ENCODE measurements around the gene MTOR.

DNA sequence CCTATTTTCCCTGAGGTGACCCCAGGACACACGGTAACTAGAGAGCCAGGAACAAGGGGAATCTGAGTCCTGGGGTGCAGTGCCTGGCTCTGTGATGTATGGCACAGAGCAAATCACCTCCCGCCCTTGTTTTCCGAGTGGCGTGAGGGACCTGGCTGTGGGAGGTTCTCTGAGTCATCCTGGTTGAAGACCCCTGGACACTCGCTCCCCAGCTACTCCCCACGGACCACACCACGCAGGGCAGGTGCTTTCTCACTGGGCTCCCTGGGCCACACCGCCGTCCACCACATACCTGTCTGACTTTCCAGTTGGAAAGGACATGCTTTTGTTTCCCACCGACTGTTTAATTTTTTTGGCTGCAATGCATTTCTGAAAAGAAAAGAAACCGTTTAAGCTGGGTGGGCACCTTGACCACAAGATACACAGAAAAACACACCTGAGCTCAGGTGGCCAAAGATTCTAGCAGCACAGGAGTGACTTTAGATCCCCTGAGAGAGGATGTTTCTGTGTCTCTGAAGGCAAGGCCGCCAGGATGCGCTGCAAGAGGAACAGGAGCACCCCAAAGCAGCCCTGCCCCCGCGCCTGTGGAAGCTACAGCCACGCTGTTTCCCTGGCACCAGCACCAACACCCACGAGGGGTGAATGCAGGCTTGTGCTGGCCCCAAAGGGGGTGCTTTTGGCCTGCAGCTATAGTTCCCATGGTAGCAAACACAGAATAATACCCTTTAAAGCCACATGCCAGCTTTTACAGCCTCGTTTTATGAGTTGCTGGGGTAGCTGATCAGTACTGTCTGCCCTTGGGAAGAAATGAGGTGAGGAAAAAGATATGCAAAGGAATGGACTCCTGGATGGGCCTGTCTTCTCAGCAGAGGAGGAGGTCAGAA, 194.4 kb downstream of the MTOR start:
- TF ChIP-seq EZH2 (IDR thresholded peaks at IDR 0.05): no peak
- no peak for TF ChIP-seq POLR2AphosphoS5 (IDR thresholded peaks at IDR 0.05; ENCODE audit: borderline replicate concordance, low read depth, low read length)
- TF ChIP-seq FOXP2 (optimal IDR thresholded peaks at IDR 0.05; ENCODE audit: control extremely low read depth, extremely low read length, insufficient read depth): no peak
